WTC11 (cell line): ENCODE measurements around the gene TAF1D. TPM values are rescaled to one million over a fixed set of nuclear protein-coding genes. Genes with fewer than 3 reads are reported as not detected.

Experiments used
- ATAC-seq: fragments of 200-7000 bp; cut with Tn5 transposase; 2 replicates; pipeline ENCODE4 v1.10.0; 2021; ENCODE audit warnings: mild to moderate bottlenecking, moderate library complexity
- CTCF ChIA-PET: fragments of 300-600 bp; sonication (Branson Sonifier 250); formaldehyde crosslinking; loops from one replicate; lab custom pipeline; 2021; ENCODE audit warnings: antibody characterized with exemption; lab: Charles Lee
- POLR2A ChIA-PET: fragments of 350-600 bp; sonication (Branson Sonifier 250); formaldehyde crosslinking; loops from one replicate; lab custom pipeline; 2021; ENCODE audit warnings: antibody characterized with exemption; lab: Charles Lee
- DNase-seq: peaks from one replicate; pipeline ENCODE4 v3.0.0; 2021; ENCODE audit warnings: low spot score
- H3K27ac Mint-ChIP-seq: 2 replicates; pipeline ENCODE4 v1.8.0; 2021; ENCODE audit warnings: mixed read lengths
- H3K27me3 Mint-ChIP-seq: 2 replicates; pipeline ENCODE4 v1.8.0; 2021; ENCODE audit warnings: low read depth, mild to moderate bottlenecking, moderate library complexity, mixed read lengths
- H3K36me3 Mint-ChIP-seq: 2 replicates; pipeline ENCODE4 v1.8.0; 2021; ENCODE audit warnings: mixed read lengths
- H3K4me1 Mint-ChIP-seq: 2 replicates; pipeline ENCODE4 v1.8.0; 2022; ENCODE audit warnings: mixed read lengths
- H3K4me3 Mint-ChIP-seq: 2 replicates; pipeline ENCODE4 v1.8.0; 2021; ENCODE audit warnings: mild to moderate bottlenecking, moderate library complexity, mixed read lengths
- H3K9me3 Mint-ChIP-seq: 2 replicates; pipeline ENCODE4 v1.8.0; 2021; ENCODE audit warnings: mixed read lengths
- ATF2 ChIP-seq: sonication (generic); formaldehyde crosslinking; IDR thresholded peaks from 2 replicates; pipeline ENCODE4 v1.8.1; 2022; ENCODE audit warnings: low read depth, missing genetic modification reagents, borderline replicate concordance
- ATF6 ChIP-seq: sonication (generic); formaldehyde crosslinking; IDR thresholded peaks from 2 replicates; pipeline ENCODE4 v1.8.1; 2023; ENCODE audit warnings: mild to moderate bottlenecking, missing genetic modification reagents
- FOXP4 ChIP-seq: sonication (generic); formaldehyde crosslinking; IDR thresholded peaks from 2 replicates; pipeline ENCODE4 v1.8.0; 2022; ENCODE audit warnings: mild to moderate bottlenecking, missing genetic modification reagents
- GRHL2 ChIP-seq: fragments of 250-450 bp; sonication (Bioruptor Pico); IDR thresholded peaks from 2 replicates; pipeline ENCODE4 v1.8.0; 2022; ENCODE audit warnings: mild to moderate bottlenecking, moderate library complexity; ENCODE audit not compliant: insufficient replicate concordance, severe bottlenecking
- JUN ChIP-seq: sonication (generic); formaldehyde crosslinking; IDR thresholded peaks from 2 replicates; pipeline ENCODE4 v1.8.0; 2023; ENCODE audit warnings: mild to moderate bottlenecking, missing genetic modification reagents
- KAT7 ChIP-seq: sonication (generic); formaldehyde crosslinking; IDR thresholded peaks from 2 replicates; pipeline ENCODE4 v1.8.1; 2023; ENCODE audit warnings: missing genetic modification reagents, mild to moderate bottlenecking, borderline replicate concordance
- RELA ChIP-seq: sonication (generic); formaldehyde crosslinking; IDR thresholded peaks from 2 replicates; pipeline ENCODE4 v1.8.1; 2022; ENCODE audit warnings: missing genetic modification reagents, mild to moderate bottlenecking, borderline replicate concordance
- RORB ChIP-seq: fragments of 250-450 bp; sonication (Bioruptor Pico); IDR thresholded peaks from 2 replicates; pipeline ENCODE4 v1.9.0; 2021; ENCODE audit warnings: mild to moderate bottlenecking
- SMAD3 ChIP-seq: sonication (generic); formaldehyde crosslinking; IDR thresholded peaks from 2 replicates; pipeline ENCODE4 v1.8.0; 2022; ENCODE audit warnings: missing genetic modification reagents, mild to moderate bottlenecking, borderline replicate concordance
- ZBTB21 ChIP-seq: sonication (generic); formaldehyde crosslinking; IDR thresholded peaks from 2 replicates; pipeline ENCODE4 v1.8.1; 2023; ENCODE audit warnings: mild to moderate bottlenecking, missing genetic modification reagents, borderline replicate concordance
- ZNF219 ChIP-seq: sonication (generic); formaldehyde crosslinking; IDR thresholded peaks from 2 replicates; pipeline ENCODE4 v1.8.0; 2023; ENCODE audit warnings: missing genetic modification reagents, mild to moderate bottlenecking, borderline replicate concordance
- ZNF263 ChIP-seq: sonication (generic); formaldehyde crosslinking; IDR thresholded peaks from 2 replicates; pipeline ENCODE4 v1.8.1; 2022; ENCODE audit warnings: low read depth, mild to moderate bottlenecking, moderate library complexity, missing genetic modification reagents
- total RNA-seq: library from RNA; stranded (reverse); gene quantifications from 3 replicates; pipeline ENCODE4 v1.2.3, GENCODE V29; 2021
- TF ChIP-seq, protein P1 (sequence below): sonication (generic); formaldehyde crosslinking; IDR thresholded peaks from 2 replicates; pipeline ENCODE4 v1.8.0; 2023; ENCODE audit warnings: missing genetic modification reagents
- TF ChIP-seq, protein P2 (sequence below): sonication (generic); formaldehyde crosslinking; IDR thresholded peaks from 2 replicates; pipeline ENCODE4 v1.8.1; 2023; ENCODE audit warnings: mild to moderate bottlenecking, missing genetic modification reagents, borderline replicate concordance

Gene TAF1D
- total RNA-seq, 1 experiment from 2014 or later = 223 TPM

DNA sequence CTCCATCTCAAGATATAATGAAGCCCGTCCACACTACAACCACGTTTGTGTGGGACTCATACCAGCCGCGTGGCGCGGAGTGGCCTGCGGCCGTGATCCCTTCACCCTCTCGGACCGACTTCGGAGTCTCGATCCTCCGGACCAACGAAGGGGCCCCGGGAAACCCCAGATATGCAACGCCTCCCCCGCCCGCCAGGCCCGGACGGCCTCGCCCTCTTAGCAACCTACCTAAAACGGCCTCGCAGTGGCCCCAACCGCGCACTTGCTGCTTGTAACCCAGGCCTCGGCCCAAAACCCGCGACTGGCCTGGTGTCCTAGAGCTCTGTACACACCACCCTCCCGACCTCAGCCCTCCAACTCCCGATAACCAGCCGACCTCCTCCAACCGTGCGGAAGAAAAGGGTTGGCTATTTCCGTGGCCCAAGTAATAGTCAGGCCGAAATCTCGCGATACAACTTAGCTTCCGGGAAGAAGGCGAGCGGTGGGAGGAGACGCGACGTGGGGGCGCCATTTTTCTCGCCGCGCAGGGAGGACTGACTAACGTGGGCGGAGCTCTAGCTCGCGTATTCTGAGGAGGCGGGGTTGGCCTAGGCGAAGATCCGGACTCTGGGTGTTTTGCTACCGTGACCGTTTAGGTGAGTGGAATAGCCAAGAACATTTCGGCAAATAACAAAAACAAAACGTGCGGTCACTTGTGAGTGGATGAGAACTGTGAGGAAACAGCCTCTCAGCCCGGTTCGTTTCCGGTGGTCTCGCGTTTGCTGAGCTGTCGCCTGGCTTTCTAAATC, at the start of gene TAF1D, which contains the start of gene C11orf54 (continued):
- TF ChIP-seq ZNF263 (no peak), FOXP4 (no peak), SMAD3 (CRISPR knock-in tag) (no peak), KAT7 (CRISPR knock-in tag) (no peak), GRHL2 (no peak), JUN (0 out of 2 replicates have a peak, but pooled peaks have one; percentile 23), ZNF219 (CRISPR knock-in tag) (no peak), RORB (0 out of 2 replicates have a peak, but pooled peaks have one; percentile 3), ATF6 (CRISPR knock-in tag) (no peak), ATF2 (CRISPR knock-in tag) (no peak)
- TF ChIP-seq, protein P1, sequence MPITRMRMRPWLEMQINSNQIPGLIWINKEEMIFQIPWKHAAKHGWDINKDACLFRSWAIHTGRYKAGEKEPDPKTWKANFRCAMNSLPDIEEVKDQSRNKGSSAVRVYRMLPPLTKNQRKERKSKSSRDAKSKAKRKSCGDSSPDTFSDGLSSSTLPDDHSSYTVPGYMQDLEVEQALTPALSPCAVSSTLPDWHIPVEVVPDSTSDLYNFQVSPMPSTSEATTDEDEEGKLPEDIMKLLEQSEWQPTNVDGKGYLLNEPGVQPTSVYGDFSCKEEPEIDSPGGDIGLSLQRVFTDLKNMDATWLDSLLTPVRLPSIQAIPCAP (CRISPR knock-in tag) = 0 out of 2 replicates have a peak, but pooled peaks have one; percentile 1
- TF ChIP-seq, protein P2, sequence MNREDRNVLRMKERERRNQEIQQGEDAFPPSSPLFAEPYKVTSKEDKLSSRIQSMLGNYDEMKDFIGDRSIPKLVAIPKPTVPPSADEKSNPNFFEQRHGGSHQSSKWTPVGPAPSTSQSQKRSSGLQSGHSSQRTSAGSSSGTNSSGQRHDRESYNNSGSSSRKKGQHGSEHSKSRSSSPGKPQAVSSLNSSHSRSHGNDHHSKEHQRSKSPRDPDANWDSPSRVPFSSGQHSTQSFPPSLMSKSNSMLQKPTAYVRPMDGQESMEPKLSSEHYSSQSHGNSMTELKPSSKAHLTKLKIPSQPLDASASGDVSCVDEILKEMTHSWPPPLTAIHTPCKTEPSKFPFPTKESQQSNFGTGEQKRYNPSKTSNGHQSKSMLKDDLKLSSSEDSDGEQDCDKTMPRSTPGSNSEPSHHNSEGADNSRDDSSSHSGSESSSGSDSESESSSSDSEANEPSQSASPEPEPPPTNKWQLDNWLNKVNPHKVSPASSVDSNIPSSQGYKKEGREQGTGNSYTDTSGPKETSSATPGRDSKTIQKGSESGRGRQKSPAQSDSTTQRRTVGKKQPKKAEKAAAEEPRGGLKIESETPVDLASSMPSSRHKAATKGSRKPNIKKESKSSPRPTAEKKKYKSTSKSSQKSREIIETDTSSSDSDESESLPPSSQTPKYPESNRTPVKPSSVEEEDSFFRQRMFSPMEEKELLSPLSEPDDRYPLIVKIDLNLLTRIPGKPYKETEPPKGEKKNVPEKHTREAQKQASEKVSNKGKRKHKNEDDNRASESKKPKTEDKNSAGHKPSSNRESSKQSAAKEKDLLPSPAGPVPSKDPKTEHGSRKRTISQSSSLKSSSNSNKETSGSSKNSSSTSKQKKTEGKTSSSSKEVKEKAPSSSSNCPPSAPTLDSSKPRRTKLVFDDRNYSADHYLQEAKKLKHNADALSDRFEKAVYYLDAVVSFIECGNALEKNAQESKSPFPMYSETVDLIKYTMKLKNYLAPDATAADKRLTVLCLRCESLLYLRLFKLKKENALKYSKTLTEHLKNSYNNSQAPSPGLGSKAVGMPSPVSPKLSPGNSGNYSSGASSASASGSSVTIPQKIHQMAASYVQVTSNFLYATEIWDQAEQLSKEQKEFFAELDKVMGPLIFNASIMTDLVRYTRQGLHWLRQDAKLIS (CRISPR knock-in tag) = no peak

DNA sequence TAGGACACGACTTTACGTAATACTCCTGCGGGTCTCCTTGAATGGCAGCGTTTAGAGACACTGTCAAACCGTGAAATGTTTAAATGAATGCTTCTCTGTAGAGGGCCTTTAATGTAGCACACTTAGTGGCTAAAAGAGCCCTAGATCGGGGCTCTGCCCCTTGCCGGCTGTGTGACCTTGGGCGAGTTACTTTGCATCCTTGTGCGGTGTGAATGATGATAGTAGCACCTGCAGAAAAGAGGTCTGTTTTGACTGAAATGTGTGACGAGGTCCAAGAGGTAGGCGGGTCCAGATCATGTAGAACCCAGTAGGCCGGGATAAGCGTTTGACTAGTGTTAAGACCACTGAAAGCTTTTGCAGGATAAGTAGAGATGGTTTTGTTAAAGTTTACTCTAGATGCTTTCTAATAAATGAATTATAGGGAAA, 43.7 kb upstream of the TAF1D start:
- Mint-ChIP-seq H3K27me3 (no peaks in the 10 kb centered on the region), H3K9me3 (no peaks in the 10 kb centered on the region), H3K36me3 (peaks cover 23% of the 10 kb centered on the region), H3K27ac (peak overlapping the region; percentile 92), H3K4me1 (peaks cover 23% of the 10 kb centered on the region), H3K4me3 (peak overlapping the region; percentile 94)
- DNase-seq (no peak), ATAC-seq (peak; percentile 6)
- no peak for TF ChIP-seq ZNF219 (CRISPR knock-in tag)
- no peak for TF ChIP-seq RELA (CRISPR knock-in tag)
- 0 out of 2 replicates have a peak, but pooled peaks have one; percentile 22 for TF ChIP-seq ZBTB21 (CRISPR knock-in tag)
- CTCF ChIA-PET = interaction anchor here (1.2 kb wide), 1 partner anchor 43 kb away, joined by 3 read pairs; the partner anchor contains the start of gene C11orf54
- POLR2A ChIA-PET = interaction anchor here (3.0 kb wide), 1 partner anchor 44 kb away, joined by 57 read pairs; the partner anchor contains the start of genes C11orf54 and TAF1D
